PC-3 (cell line): ENCODE data around the gene ALDH5A1.

Source experiments
- CTCF ChIP-seq: fragments of 300-600 bp; sonication (generic); conservative IDR thresholded peaks from 2 replicates; pipeline ENCODE4 v1.5.1; 2017; ENCODE audit warnings: antibody characterized with exemption, low read depth, mild to moderate bottlenecking, low read length
- EZH2phosphoT487 ChIP-seq: fragments of 300-600 bp; sonication (generic); IDR thresholded peaks from 2 replicates; pipeline ENCODE4 v1.6.1; 2018; ENCODE audit warnings: mild to moderate bottlenecking, antibody characterized with exemption, low read length, borderline replicate concordance

- no peak for TF ChIP-seq CTCF
- no peak for TF ChIP-seq EZH2phosphoT487
Measured at GRCh38 chr6:24536466-24536865, 41.7 kb downstream of the ALDH5A1 start.
